Astrocyte (in vitro differentiated cells and primary cell): ENCODE results near the gene SLC25A5.

Experiments used
- EZH2 ChIP-seq: IDR thresholded peaks from 2 replicates; pipeline ENCODE4 v1.6.1; 2012; ENCODE audit warnings: mild to moderate bottlenecking, low read length, inconsistent platforms; ENCODE audit not compliant: insufficient read depth
- TF ChIP-seq, protein P1 (sequence below): IDR thresholded peaks from 2 replicates; pipeline ENCODE4 v1.5.1; 2011; ENCODE audit warnings: low read depth, mild to moderate bottlenecking, inconsistent platforms, low read length, moderate library complexity; ENCODE audit not compliant: insufficient read depth

DNA sequence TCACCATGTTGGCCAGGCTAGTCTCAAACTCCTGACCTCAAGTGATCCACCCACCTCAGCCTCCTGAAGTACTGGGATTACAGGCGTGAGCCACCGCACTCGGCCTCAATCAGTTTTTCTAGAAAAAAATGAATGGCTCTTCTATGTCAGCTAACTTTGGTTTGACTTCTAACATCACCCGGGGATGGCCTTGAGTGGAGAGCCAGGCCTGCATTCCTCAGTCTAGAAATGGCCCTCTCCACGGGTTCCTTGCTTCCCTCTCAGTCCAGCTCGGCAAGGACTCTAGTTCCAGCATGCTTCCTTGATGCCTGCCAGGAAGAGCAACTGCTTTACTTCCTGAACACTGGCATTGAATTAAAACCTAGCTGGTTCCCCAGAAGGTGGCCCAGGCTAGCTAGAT, 39.0 kb downstream of the SLC25A5 start:
- TF ChIP-seq, protein P1, sequence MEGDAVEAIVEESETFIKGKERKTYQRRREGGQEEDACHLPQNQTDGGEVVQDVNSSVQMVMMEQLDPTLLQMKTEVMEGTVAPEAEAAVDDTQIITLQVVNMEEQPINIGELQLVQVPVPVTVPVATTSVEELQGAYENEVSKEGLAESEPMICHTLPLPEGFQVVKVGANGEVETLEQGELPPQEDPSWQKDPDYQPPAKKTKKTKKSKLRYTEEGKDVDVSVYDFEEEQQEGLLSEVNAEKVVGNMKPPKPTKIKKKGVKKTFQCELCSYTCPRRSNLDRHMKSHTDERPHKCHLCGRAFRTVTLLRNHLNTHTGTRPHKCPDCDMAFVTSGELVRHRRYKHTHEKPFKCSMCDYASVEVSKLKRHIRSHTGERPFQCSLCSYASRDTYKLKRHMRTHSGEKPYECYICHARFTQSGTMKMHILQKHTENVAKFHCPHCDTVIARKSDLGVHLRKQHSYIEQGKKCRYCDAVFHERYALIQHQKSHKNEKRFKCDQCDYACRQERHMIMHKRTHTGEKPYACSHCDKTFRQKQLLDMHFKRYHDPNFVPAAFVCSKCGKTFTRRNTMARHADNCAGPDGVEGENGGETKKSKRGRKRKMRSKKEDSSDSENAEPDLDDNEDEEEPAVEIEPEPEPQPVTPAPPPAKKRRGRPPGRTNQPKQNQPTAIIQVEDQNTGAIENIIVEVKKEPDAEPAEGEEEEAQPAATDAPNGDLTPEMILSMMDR = no peak
- no peak for TF ChIP-seq EZH2
